Stimulated activated CD8-positive, alpha-beta memory T cell treated with anti-CD3 and anti-CD28 coated beads, Interleukin-4, amount 100 ng/mL, for 1 hour (primary cell): ENCODE measurements around the gene ARHGAP18.
"Not testable (repeated sequence)": the region's sequence is repeated elsewhere in the genome, so short reads cannot be mapped to it uniquely, and the experiment has no call there.

Source experiments
- DNase-seq, 2 donors: peaks; one replicate each; pipeline ENCODE4 v3.0.0-alpha.2; 2020; ENCODE audit warnings: low read depth in 2 of 2, low spot score in 1 of 2

ARHGAP18 gene

GRCh38 chr6:129583866-129584265 lies 126.1 kb downstream of the ARHGAP18 start:
- DNase-seq: no peak

- no peak for DNase-seq
Measured at GRCh38 chr6:129578315-129578714, 131.7 kb downstream of the ARHGAP18 start.

- DNase-seq: no peak
Measured at GRCh38 chr6:129577691-129578090, 132.3 kb downstream of the ARHGAP18 start.

- no peak for DNase-seq
Measured at GRCh38 chr6:129576456-129576855, 133.5 kb downstream of the ARHGAP18 start.

- no peak for DNase-seq
Measured at GRCh38 chr6:129575378-129576118, 134.4 kb downstream of the ARHGAP18 start.

- not testable (repeated sequence) for DNase-seq
Measured at GRCh38 chr6:129574605-129575004, 135.4 kb downstream of the ARHGAP18 start.

GRCh38 chr6:129570929-129571328 lies 139.0 kb downstream of the ARHGAP18 start:
- not testable (repeated sequence) for DNase-seq

- no peak for DNase-seq
Measured at GRCh38 chr6:129568015-129568414, 142.0 kb downstream of the ARHGAP18 start.

GRCh38 chr6:129567374-129567773 lies 142.6 kb downstream of the ARHGAP18 start:
- DNase-seq: no peak

GRCh38 chr6:129565811-129566210 lies 144.2 kb downstream of the ARHGAP18 start:
- no peak for DNase-seq

- no peak for DNase-seq
Measured at GRCh38 chr6:129565366-129565765, 144.6 kb downstream of the ARHGAP18 start.

- no peak for DNase-seq
Measured at GRCh38 chr6:129558248-129558647, 151.7 kb downstream of the ARHGAP18 start.

- no peak for DNase-seq
Measured at GRCh38 chr6:129555206-129555832, 154.7 kb downstream of the ARHGAP18 start.

GRCh38 chr6:129552413-129552812 lies 157.6 kb downstream of the ARHGAP18 start:
- DNase-seq: no peak

GRCh38 chr6:129551486-129551885 lies 158.5 kb downstream of the ARHGAP18 start:
- DNase-seq: no peak

- no peak for DNase-seq
Measured at GRCh38 chr6:129546702-129547101, 163.3 kb downstream of the ARHGAP18 start.

GRCh38 chr6:129544892-129545612 lies 164.9 kb downstream of the ARHGAP18 start:
- DNase-seq: no peak

GRCh38 chr6:129543981-129544380 lies 166.0 kb downstream of the ARHGAP18 start:
- DNase-seq: no peak

GRCh38 chr6:129542705-129543104 lies 167.3 kb downstream of the ARHGAP18 start:
- DNase-seq: no peak

GRCh38 chr6:129539032-129539431 lies 170.9 kb downstream of the ARHGAP18 start:
- DNase-seq: no peak

GRCh38 chr6:129536271-129536670 lies 173.7 kb downstream of the ARHGAP18 start:
- DNase-seq: no peak

GRCh38 chr6:129534926-129535325 lies 175.1 kb downstream of the ARHGAP18 start:
- no peak for DNase-seq
